K562 (cell line): ENCODE results near the gene PKDREJ. TPM values are rescaled to one million over a fixed set of nuclear protein-coding genes. Genes with fewer than 3 reads are reported as not detected.

Source experiments
- ATAC-seq: fragments of 200-7000 bp; cut with Tn5 transposase; 3 replicates; pipeline ENCODE4 v1.9.1; 2020; ENCODE audit warnings: moderate library complexity
- BruUV-seq: library from RNA; stranded (reverse); fragments of 400-500 nt; replicated peaks from 2 replicates; lab custom pipeline; 2021; lab: Mats Ljungman, UMichigan
- CTCF ChIA-PET: fragments of 300-600 bp; formaldehyde crosslinking; extraction: SDS; loops from one replicate; lab custom pipeline; 2021; ENCODE audit warnings: low intra/inter-chr PET ratio; lab: Yijun Ruan, JAX
- POLR2A ChIA-PET: fragments of 300-600, 350-650 bp; sonication (Branson Sonifier 250); formaldehyde crosslinking; extraction: SDS; loops from one replicate; lab custom pipeline; 2021; ENCODE audit warnings: antibody characterized with exemption, inconsistent platforms; lab: Yijun Ruan, JAX
- DNase-seq, 4 experiments: peaks; one replicate each; pipeline versions ENCODE4 v3.0.0 to v3.0.0-alpha.2; 2011 to 2018; ENCODE audit warnings: low spot score in 3 of 4, mixed read lengths in 3 of 4; ENCODE audit errors: extremely low read depth in 1 of 4
- FAIRE-seq: peaks from 2 replicates; lab custom pipeline; 2011; peaks lifted over from hg19 to GRCh38; lab: Jason Lieb, UNC
- H2AFZ ChIP-seq: 2 replicates; pipeline ENCODE4 v1.6.0; 2011; ENCODE audit warnings: low read depth, low read length, control low read depth, inconsistent platforms
- H3K27ac ChIP-seq: fragments of 200-600 bp; 3 replicates; pipeline ENCODE4 v1.8.0; 2011; ENCODE audit warnings: low read depth, mild to moderate bottlenecking, control low read depth, inconsistent platforms, low read length, moderate library complexity, mixed read lengths; ENCODE audit errors: extremely low read depth
- H3K27me3 ChIP-seq, 2 experiments: fragments of 300-600 bp in 1 of 2; 2 replicates in 1 of 2; 3 replicates in 1 of 2; pipeline versions ENCODE4 v1.6.0 to v1.8.0; 2011; ENCODE audit warnings: inconsistent platforms in 2 of 2, low read length in 2 of 2, mild to moderate bottlenecking in 1 of 2, mixed read lengths in 1 of 2, moderate library complexity in 1 of 2; ENCODE audit not compliant: control insufficient read depth in 2 of 2, insufficient read depth in 2 of 2
- H3K36me3 ChIP-seq: fragments of 300-600 bp; 3 replicates; pipeline ENCODE4 v1.8.0; 2011; ENCODE audit warnings: mild to moderate bottlenecking, low read length, inconsistent platforms; ENCODE audit not compliant: control insufficient read depth, insufficient read depth
- H3K4me1 ChIP-seq, 2 experiments: fragments of 200-600 bp in 1 of 2; replicated peaks in 1 of 2; 2 replicates in 1 of 2; 3 replicates in 1 of 2; pipeline versions ENCODE4 v1.5.1 to v1.8.0; 2011; ENCODE audit warnings: inconsistent platforms in 2 of 2, low read length in 2 of 2, mild to moderate bottlenecking in 1 of 2, mixed read lengths in 1 of 2, moderate library complexity in 1 of 2; ENCODE audit not compliant: control insufficient read depth in 2 of 2, insufficient read depth in 2 of 2
- H3K4me2 ChIP-seq: 2 replicates; pipeline ENCODE4 v1.6.1; 2011; ENCODE audit warnings: low read length, control low read depth, inconsistent platforms, mixed read lengths; ENCODE audit not compliant: insufficient read depth
- H3K4me3 ChIP-seq: fragments of 200-600 bp; sonication (generic), shearing (Covaris generic); 2 replicates; pipeline ENCODE4 v1.5.1; 2016; ENCODE audit warnings: control low read depth, inconsistent platforms
- H3K79me2 ChIP-seq: fragments of 200-600 bp; 3 replicates; pipeline ENCODE4 v1.8.0; 2011; ENCODE audit warnings: low read length, inconsistent platforms; ENCODE audit not compliant: control insufficient read depth, insufficient read depth
- H3K9ac ChIP-seq, 2 experiments: 2 replicates each; pipeline versions ENCODE4 v1.6.0 to v1.6.1; 2011; ENCODE audit warnings: low read depth in 2 of 2, low read length in 2 of 2, control low read depth in 1 of 2, inconsistent platforms in 1 of 2, mild to moderate bottlenecking in 1 of 2, mixed read lengths in 1 of 2; ENCODE audit not compliant: insufficient read depth in 1 of 2
- H3K9me1 ChIP-seq: one replicate; pipeline ENCODE4 v1.6.0; 2011; ENCODE audit warnings: inconsistent platforms, mild to moderate bottlenecking, low read length, moderate library complexity; ENCODE audit not compliant: control insufficient read depth, insufficient read depth
- H3K9me3 ChIP-seq: replicated peaks from 2 replicates; pipeline ENCODE4 v1.5.1; 2011; ENCODE audit warnings: low read depth, low read length, inconsistent platforms; ENCODE audit not compliant: control insufficient read depth, insufficient read depth
- H4K20me1 ChIP-seq: replicated peaks from 2 replicates; pipeline ENCODE4 v1.6.1; 2011; ENCODE audit warnings: low read length, inconsistent platforms, mixed read lengths; ENCODE audit not compliant: control insufficient read depth, insufficient read depth
- CBX1 ChIP-seq: sonication (generic); IDR thresholded peaks from 2 replicates; pipeline ENCODE4 v1.6.1; 2016; ENCODE audit warnings: antibody characterized with exemption, low read depth, mild to moderate bottlenecking
- EP300 ChIP-seq: IDR thresholded peaks from 2 replicates; pipeline ENCODE4 v1.6.1; 2012; ENCODE audit warnings: low read length, improper control_type of control experiment
- GTF2A2 ChIP-seq: IDR thresholded peaks from 2 replicates; pipeline ENCODE4 v1.6.1; 2016; ENCODE audit warnings: mild to moderate bottlenecking, missing genetic modification characterization, missing compliant biosample characterization
- HIVEP1 ChIP-seq: fragments of 250-450 bp; sonication (Bioruptor Pico); IDR thresholded peaks from 2 replicates; pipeline ENCODE4 v1.4.0; 2020; ENCODE audit warnings: mild to moderate bottlenecking
- KAT7 ChIP-seq: sonication (generic); formaldehyde crosslinking; IDR thresholded peaks from 2 replicates; pipeline ENCODE4 v1.8.0; 2022; ENCODE audit warnings: missing genetic modification reagents, mild to moderate bottlenecking, borderline replicate concordance
- KLF16 ChIP-seq: IDR thresholded peaks from 2 replicates; pipeline ENCODE4 v1.6.1; 2016; ENCODE audit warnings: antibody characterized with exemption
- MECOM ChIP-seq: fragments of 250-450 bp; sonication (Bioruptor Pico); IDR thresholded peaks from 2 replicates; pipeline ENCODE4 v1.8.0; 2022; ENCODE audit warnings: inconsistent platforms
- NR2C1 ChIP-seq, 2 experiments: fragments of 450-650 bp; IDR thresholded peaks; 2 replicates each; pipeline ENCODE4 v1.6.1; 2017; ENCODE audit warnings: mild to moderate bottlenecking in 2 of 2, antibody characterized with exemption in 1 of 2, inconsistent platforms in 1 of 2, missing compliant biosample characterization in 1 of 2, missing genetic modification characterization in 1 of 2
- RBM25 ChIP-seq: fragments of 200-400 bp; formaldehyde crosslinking; IDR thresholded peaks from 2 replicates; pipeline ENCODE4 v1.6.1; 2018; ENCODE audit warnings: low read length, low read depth, moderate library complexity; ENCODE audit not compliant: severe bottlenecking
- STAT5B ChIP-seq: fragments of 250-450 bp; sonication (Bioruptor Pico); IDR thresholded peaks from 2 replicates; pipeline ENCODE4 v1.8.0; 2021; ENCODE audit warnings: mild to moderate bottlenecking, inconsistent platforms
- ZNF3 ChIP-seq: fragments of 250-450 bp; sonication (Bioruptor Pico); IDR thresholded peaks from 2 replicates; pipeline ENCODE4 v1.5.0; 2021; ENCODE audit warnings: mild to moderate bottlenecking, moderate library complexity
- ZNF431 ChIP-seq: sonication (generic); formaldehyde crosslinking; IDR thresholded peaks from 2 replicates; pipeline ENCODE4 v1.8.0; 2022; ENCODE audit warnings: mild to moderate bottlenecking, missing genetic modification reagents
- ZNF785 ChIP-seq: fragments of 250-450 bp; sonication (Bioruptor Pico); IDR thresholded peaks from 2 replicates; pipeline ENCODE4 v1.4.0; 2020; ENCODE audit warnings: mild to moderate bottlenecking
- WGBS: fragments of 100-300 bp; shearing (Covaris generic); methylation state at CpG from one replicate; pipeline ENCODE4 v1.1.6; 2016; ENCODE audit warnings: low coverage, mixed read lengths; ENCODE audit not compliant: insufficient coverage; ENCODE audit errors: missing lambda C conversion rate; 5-methylcytosine and 5-hydroxymethylcytosine counted together
- in situ Hi-C: fragments of 300-500 bp; cut with MboI; formaldehyde crosslinking; loops from 4 replicates; pipeline ENCODE4 v1.15.0; 2018; ENCODE audit warnings: inconsistent platforms, mixed read lengths
- intact Hi-C: fragments of 100-400 bp; cut with micrococcal nuclease; formaldehyde crosslinking; loops from 2 replicates; pipeline ENCODE4 v1.14.2; 2022
- polyA plus RNA-seq, 8 experiments: library from polyadenylated mRNA; depleted of rRNA in 4 of 8; stranded (reverse) in 5 of 8; unstranded in 3 of 8; fragments of >200 nt; fragmentation: Nextera tagmentation in 2 of 8; fragmentation: Illumina TruSeq in 1 of 8; extraction: Ambion mirVana in 2 of 8; extraction: Trizol in 1 of 8; gene quantifications; 2 replicates each; pipeline versions ENCODE4 v1.2.1 to v1.2.3, GENCODE V29; 2011 to 2014; ENCODE audit warnings: inconsistent platforms in 1 of 8, missing spikeins in 1 of 8
- total RNA-seq, 7 experiments: library from RNA; depleted of rRNA in 6 of 7; stranded (reverse); fragments of >200 nt in 6 of 7; fragmentation: Illumina TruSeq in 2 of 7; extraction: Trizol in 2 of 7; gene quantifications; 2 replicates each; pipeline versions ENCODE4 v1.2.1 to v1.2.3, GENCODE V29; 2011 to 2021; ENCODE audit warnings: low replicate concordance in 1 of 7
- TF ChIP-seq, protein P1 (sequence below): fragments of 450-650 bp; IDR thresholded peaks from 2 replicates; pipeline ENCODE4 v1.6.1; 2018; ENCODE audit not compliant: partially characterized antibody

Gene PKDREJ
- total and polyA plus RNA-seq, 9 of the 15 experiments (the other 6 are each of a cell fraction or from before 2014, with no cell fraction given), result 0.03 TPM; not detected in 8

DNA sequence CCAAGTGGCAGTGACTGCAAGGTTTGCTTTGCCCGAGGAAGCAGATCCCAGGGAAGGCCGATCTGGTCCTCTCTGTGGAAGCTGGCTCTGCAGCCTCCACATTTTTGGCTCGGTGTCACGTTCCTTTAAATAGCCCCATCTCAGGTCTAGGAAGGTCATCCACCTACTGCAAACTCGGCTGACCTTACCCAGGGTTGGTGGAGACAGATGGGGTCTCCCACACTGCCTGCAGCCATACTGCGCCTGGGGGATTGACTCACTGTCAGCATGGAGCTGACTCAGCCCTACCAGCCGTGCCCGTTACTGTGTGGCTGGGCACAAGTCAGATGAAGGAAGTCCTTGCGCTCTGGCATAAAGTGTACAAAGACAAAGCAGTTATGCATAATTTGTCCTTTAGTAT, 29.9 kb downstream of the PKDREJ start:
- Histone ChIP-seq H3K79me2 (no peaks in the 10 kb centered on the region), H3K9me1 (no peaks in the 10 kb centered on the region), H3K9ac (peak overlapping the region in 1 of 2 experiments; percentile 80; a peak in 1 of 4 replicates), H2AFZ (no peak overlapping the region), H3K4me3 (no peak overlapping the region), H3K27me3 (no peaks in the 10 kb centered on the region), H3K9me3 (no peaks in the 10 kb centered on the region), H3K36me3 (no peaks in the 10 kb centered on the region), H3K27ac (no peak overlapping the region), H3K4me1 (peaks cover 15 to 22% of the 10 kb centered on the region in 2 experiments; a peak in 4 of 5 replicates), H4K20me1 (no peaks in the 10 kb centered on the region), H3K4me2 (no peak overlapping the region)
- no peak for FAIRE-seq
- ChIA-PET CTCF (no interaction called here), POLR2A (no interaction called here)
- BruUV-seq, result no TSS peak
- in situ Hi-C loops (no loop called here), intact Hi-C loops (no loop called here)
- DNase-seq, result no peak
- ATAC-seq, result no peak
- WGBS, result 77% methylated on average over 9 of the region's 9 CpGs
- no peak for TF ChIP-seq ZNF3
- TF ChIP-seq GTF2A2 (tag), result no peak
- no peak for TF ChIP-seq CBX1
- no peak for TF ChIP-seq ZNF785 (CRISPR knock-in tag)
- TF ChIP-seq NR2C1 (IDR thresholded peaks at IDR 0.05), result no peak
- TF ChIP-seq NR2C1 (tag; IDR thresholded peaks at IDR 0.05), result no peak
- TF ChIP-seq KLF16, result no peak
- TF ChIP-seq ZNF431 (CRISPR knock-in tag), result no peak
- TF ChIP-seq, protein P1, sequence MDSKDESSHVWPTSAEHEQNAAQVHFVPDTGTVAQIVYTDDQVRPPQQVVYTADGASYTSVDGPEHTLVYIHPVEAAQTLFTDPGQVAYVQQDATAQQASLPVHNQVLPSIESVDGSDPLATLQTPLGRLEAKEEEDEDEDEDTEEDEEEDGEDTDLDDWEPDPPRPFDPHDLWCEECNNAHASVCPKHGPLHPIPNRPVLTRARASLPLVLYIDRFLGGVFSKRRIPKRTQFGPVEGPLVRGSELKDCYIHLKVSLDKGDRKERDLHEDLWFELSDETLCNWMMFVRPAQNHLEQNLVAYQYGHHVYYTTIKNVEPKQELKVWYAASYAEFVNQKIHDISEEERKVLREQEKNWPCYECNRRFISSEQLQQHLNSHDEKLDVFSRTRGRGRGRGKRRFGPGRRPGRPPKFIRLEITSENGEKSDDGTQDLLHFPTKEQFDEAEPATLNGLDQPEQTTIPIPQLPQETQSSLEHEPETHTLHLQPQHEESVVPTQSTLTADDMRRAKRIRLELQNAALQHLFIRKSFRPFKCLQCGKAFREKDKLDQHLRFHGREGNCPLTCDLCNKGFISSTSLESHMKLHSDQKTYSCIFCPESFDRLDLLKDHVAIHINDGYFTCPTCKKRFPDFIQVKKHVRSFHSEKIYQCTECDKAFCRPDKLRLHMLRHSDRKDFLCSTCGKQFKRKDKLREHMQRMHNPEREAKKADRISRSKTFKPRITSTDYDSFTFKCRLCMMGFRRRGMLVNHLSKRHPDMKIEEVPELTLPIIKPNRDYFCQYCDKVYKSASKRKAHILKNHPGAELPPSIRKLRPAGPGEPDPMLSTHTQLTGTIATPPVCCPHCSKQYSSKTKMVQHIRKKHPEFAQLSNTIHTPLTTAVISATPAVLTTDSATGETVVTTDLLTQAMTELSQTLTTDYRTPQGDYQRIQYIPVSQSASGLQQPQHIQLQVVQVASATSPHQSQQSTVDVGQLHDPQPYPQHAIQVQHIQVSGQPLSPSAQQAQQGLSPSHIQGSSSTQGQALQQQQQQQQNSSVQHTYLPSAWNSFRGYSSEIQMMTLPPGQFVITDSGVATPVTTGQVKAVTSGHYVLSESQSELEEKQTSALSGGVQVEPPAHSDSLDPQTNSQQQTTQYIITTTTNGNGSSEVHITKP, result no peak
- no peak for TF ChIP-seq STAT5B (CRISPR knock-in tag)
- no peak for TF ChIP-seq RBM25
- no peak for TF ChIP-seq HIVEP1 (CRISPR knock-in tag)
- TF ChIP-seq MECOM, result no peak
- no peak for TF ChIP-seq KAT7 (CRISPR knock-in tag)
- no peak for TF ChIP-seq EP300
